BLaER1 treated with 17β-estradiol and CSF1 and Interleukin-3, amounts not matched to agents 10 nM and 100 nM (cell line): ENCODE measurements around the gene PKDCC.

Source experiments
- H3K27ac ChIP-seq, 11 experiments: shearing (Covaris generic); formaldehyde crosslinking; 2 replicates each; pipeline ENCODE4 v1.8.1; 2022
- H3K27me3 ChIP-seq, 11 experiments: shearing (Covaris generic); formaldehyde crosslinking; 2 replicates each; pipeline ENCODE4 v1.8.1; 2022
- H3K36me3 ChIP-seq, 11 experiments: shearing (Covaris generic); formaldehyde crosslinking; 2 replicates each; pipeline ENCODE4 v1.8.1; 2022
- H3K4me1 ChIP-seq, 10 experiments: shearing (Covaris generic); formaldehyde crosslinking; 2 replicates each; pipeline ENCODE4 v1.8.1; 2022
- H3K4me2 ChIP-seq, 11 experiments: shearing (Covaris generic); formaldehyde crosslinking; 2 replicates each; pipeline ENCODE4 v1.8.1; 2022
- H3K4me3 ChIP-seq, 10 experiments: shearing (Covaris generic); formaldehyde crosslinking; 2 replicates each; pipeline ENCODE4 v1.8.1; 2022
- H3K9ac ChIP-seq, 11 experiments: shearing (Covaris generic); formaldehyde crosslinking; 2 replicates each; pipeline ENCODE4 v1.8.1; 2022
- H3K9me3 ChIP-seq, 11 experiments: shearing (Covaris generic); formaldehyde crosslinking; replicated peaks in 1 of 11; 2 replicates each; pipeline ENCODE4 v1.8.1; 2022
- H4K20me1 ChIP-seq, 11 experiments: shearing (Covaris generic); formaldehyde crosslinking; 2 replicates each; pipeline ENCODE4 v1.8.1; 2022
- Cebpa-rat ChIP-seq, 11 experiments: shearing (Covaris generic); IDR thresholded peaks; 2 replicates each; pipeline ENCODE4 v1.8.1; 2022

The PKDCC gene

DNA sequence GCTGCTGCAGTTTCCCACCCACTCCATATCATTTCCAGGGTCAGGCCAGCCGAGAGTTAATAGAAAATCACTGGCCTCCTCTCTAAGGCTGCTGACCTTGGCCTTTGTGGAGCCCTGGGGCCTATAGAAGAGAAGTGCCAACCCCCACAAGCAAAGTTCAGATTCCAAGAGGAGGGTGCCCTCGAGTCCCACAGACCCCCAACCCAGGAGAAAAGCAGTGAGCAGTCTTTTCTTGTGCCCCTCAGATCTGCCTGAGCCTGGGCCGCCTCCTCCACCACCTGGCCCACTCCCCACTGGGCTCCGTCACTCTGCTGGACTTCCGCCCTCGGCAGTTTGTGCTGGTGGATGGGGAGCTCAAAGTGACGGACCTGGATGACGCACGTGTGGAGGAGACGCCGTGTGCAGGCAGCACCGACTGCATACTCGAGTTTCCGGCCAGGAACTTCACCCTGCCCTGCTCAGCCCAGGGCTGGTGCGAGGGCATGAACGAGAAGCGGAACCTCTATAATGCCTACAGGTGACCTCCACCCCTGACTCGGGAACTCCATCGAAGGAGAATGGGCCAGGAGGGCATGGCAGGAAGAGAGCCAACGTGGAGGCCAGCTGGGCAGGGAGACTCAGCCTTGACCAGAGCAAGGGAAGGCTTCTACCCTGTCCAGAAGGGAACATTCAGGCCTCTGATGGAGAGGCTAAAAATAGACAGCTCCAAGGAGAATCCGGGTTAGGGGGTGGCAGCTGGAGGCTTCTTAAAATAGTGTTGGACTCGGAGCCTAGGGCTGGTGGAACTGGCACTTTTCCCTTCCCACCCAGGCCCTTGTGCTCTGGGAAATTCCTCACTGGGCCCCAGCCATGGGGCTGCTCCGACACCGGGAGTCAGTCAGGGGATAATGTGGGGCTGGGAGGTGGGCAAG is 6.2 kb downstream of the PKDCC start:
- peak overlapping the region in 6 of 11 experiments; percentile 5 to 98 (median 54); a peak in 6 of 22 replicates for H3K4me2 ChIP-seq
- peaks cover 0 to 93% (median 68%) of the 10 kb centered on the region in 11 experiments; a peak in 19 of 22 replicates for H3K36me3 ChIP-seq
- no peak overlapping the region for H3K4me3 ChIP-seq
- H3K4me1 ChIP-seq = peaks cover 25 to 100% (median 96%) of the 10 kb centered on the region in 10 experiments
- TF ChIP-seq Cebpa-rat (IDR thresholded peaks at IDR 0.05) = no peak
- H3K27me3 ChIP-seq = peaks cover 0 to under 1% (median 0%) of the 10 kb centered on the region in 11 experiments; a peak in 1 of 22 replicates
- peak overlapping the region in 2 of 11 experiments; percentile 17 to 18; a peak in 3 of 22 replicates for H3K27ac ChIP-seq
- H4K20me1 ChIP-seq = peaks cover 0 to 96% (median 3%) of the 10 kb centered on the region in 11 experiments; a peak in 11 of 22 replicates
- H3K9me3 ChIP-seq = no peaks in the 10 kb centered on the region
- H3K9ac ChIP-seq = peak overlapping the region in 5 of 11 experiments; percentile 4 to 35 (median 23); a peak in 5 of 22 replicates

DNA sequence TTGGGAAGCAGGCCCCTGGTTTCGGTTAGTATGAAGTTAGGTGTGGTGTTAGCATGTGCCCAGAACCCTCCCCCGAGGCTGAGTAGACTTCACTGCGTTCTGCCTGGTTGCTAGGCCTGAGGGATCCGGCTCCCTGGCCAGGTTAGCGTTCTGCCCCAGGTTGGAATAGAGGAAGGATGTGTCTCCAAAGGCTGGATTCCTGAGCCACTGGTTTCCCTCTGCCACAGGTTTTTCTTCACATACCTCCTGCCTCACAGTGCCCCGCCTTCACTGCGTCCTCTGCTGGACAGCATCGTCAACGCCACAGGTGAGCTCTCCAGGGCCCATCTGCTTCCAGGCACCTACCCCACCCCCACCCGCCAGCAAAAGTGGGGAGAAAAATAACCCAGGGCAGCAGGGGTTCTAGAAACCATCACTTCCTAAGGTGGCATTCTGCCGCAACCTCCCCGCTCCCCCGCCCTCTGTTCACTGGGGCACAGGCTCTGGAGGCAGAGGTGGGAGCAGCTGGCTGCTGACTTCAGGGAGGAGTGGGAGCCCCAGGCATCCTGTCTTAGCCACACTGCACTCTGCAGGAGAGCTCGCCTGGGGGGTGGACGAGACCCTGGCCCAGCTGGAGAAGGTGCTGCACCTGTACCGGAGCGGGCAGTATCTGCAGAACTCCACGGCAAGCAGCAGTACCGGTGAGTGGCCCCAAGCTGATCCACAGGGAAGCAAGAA is 7.1 kb downstream of the PKDCC start:
- Histone ChIP-seq H3K27ac (peak overlapping the region in 2 of 11 experiments; percentile 17 to 18; a peak in 3 of 22 replicates), H3K4me1 (peaks cover 25 to 100% (median 96%) of the 10 kb centered on the region in 10 experiments), H4K20me1 (peaks cover 0 to 96% (median 3%) of the 10 kb centered on the region in 11 experiments; a peak in 11 of 22 replicates), H3K27me3 (no peaks in the 10 kb centered on the region), H3K36me3 (peaks cover 0 to 91% (median 68%) of the 10 kb centered on the region in 11 experiments; a peak in 19 of 22 replicates), H3K9ac (peak overlapping the region in 4 of 11 experiments; percentile 19 to 35 (median 24); a peak in 5 of 22 replicates), H3K9me3 (no peaks in the 10 kb centered on the region), H3K4me2 (peak overlapping the region in 7 of 11 experiments; percentile 9 to 84 (median 22); a peak in 10 of 22 replicates), H3K4me3 (no peak overlapping the region)
- no peak for TF ChIP-seq Cebpa-rat (IDR thresholded peaks at IDR 0.05)

DNA sequence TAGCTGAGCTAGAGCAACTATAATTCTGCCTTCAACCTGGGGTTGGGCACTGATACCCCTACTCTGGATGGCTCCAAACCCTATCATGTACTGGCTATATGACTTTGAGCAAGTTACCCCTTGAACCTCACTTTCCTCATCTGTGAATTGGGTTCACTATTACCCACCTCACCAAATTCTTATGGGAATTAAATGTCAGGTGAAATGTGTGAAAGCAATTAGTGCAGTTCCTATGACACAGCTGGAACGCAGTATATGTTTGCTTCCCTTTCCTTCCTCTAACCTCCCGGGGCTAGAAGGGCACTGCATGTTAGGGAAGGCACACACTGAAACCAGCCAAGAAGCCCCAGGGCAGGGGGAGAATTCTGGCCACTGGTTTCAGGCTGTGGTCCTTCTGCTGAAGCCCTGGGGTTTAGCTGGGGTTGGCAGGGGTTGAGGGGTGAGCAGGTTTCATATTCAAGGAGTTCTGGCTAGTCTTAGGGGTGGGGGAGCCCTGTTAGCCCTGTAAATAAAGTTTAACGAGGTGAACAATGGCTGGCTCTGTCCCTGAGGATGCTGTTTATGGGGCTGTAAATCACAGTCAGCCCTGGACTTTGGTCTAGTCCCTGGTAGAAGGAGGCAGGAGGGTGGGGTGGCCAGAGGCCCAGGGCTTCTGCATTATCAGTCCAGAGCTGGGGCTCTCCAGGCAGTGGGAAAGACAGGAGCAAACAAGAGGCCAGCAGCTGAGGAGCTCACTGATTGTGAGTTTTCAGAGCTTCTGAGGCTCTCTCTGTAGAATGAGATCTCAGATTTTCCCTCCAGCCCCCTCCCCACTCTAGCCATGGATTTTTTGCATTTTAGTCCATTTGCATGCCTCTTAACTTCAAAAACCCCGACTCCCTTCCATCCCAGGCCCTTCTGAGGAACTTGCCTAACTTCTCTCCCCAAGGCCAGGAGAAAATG is 8.0 kb downstream of the PKDCC start:
- no peaks in the 10 kb centered on the region for H3K27me3 ChIP-seq
- H3K4me1 ChIP-seq = peaks cover 25 to 100% (median 96%) of the 10 kb centered on the region in 10 experiments
- H3K9ac ChIP-seq = peak overlapping the region in 3 of 11 experiments; percentile 2 to 29 (median 4); a peak in 2 of 22 replicates
- H3K9me3 ChIP-seq = no peaks in the 10 kb centered on the region
- no peak for TF ChIP-seq Cebpa-rat (IDR thresholded peaks at IDR 0.05)
- peaks cover 0 to 87% (median 3%) of the 10 kb centered on the region in 11 experiments; a peak in 11 of 22 replicates for H4K20me1 ChIP-seq
- H3K36me3 ChIP-seq = peaks cover 0 to 83% (median 68%) of the 10 kb centered on the region in 11 experiments; a peak in 19 of 22 replicates
- no peak overlapping the region for H3K4me3 ChIP-seq
- H3K4me2 ChIP-seq = peak overlapping the region in 10 of 11 experiments; percentile 0 to 84 (median 26); a peak in 13 of 22 replicates
- peak overlapping the region in 3 of 11 experiments; percentile 4 to 18 (median 17); a peak in 2 of 22 replicates for H3K27ac ChIP-seq

DNA sequence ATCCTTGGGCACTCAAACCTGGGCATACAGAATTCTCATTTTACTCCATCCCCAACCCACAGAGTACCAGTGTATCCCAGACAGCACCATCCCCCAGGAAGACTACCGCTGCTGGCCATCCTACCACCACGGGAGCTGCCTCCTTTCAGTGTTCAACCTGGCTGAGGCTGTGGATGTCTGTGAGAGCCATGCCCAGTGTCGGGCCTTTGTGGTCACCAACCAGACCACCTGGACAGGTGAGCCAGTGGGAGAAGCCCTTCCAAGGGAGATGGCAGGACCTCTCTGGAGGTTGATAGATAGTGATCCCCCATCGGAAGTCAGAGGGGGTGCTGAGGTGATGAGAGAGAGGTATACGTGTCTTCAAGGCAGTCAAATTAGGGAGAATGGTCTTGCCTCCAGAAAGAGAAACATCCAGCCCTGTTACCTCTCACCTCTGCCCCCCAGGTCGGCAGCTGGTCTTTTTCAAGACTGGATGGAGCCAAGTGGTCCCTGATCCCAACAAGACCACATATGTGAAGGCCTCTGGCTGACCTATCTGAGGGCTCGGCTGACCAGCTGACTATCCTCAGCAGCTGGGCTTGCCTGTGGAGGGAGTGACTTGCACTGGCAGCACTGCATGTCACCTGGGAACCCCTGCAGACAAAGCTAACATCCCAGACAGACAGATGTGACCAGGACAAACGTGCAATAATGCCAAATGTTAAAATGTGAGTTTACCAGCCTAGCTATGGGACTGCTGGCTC is 9.5 kb downstream of the PKDCC start:
- TF ChIP-seq Cebpa-rat (IDR thresholded peaks at IDR 0.05) = no peak
- Histone ChIP-seq H3K4me3 (no peak overlapping the region), H3K9ac (peak overlapping the region in 4 of 11 experiments; percentile 15 to 51 (median 16); a peak in 4 of 22 replicates), H3K27me3 (no peaks in the 10 kb centered on the region), H4K20me1 (peaks cover 0 to 72% (median 0%) of the 10 kb centered on the region in 11 experiments; a peak in 10 of 22 replicates), H3K36me3 (peaks cover 0 to 83% (median 62%) of the 10 kb centered on the region in 11 experiments; a peak in 19 of 22 replicates), H3K4me1 (peaks cover 29 to 94% (median 90%) of the 10 kb centered on the region in 10 experiments), H3K9me3 (no peaks in the 10 kb centered on the region), H3K27ac (0 out of 22 replicates have a peak overlapping the region, but pooled peaks of 3 of the 11 experiments have one; percentile 4 to 16 (median 7)), H3K4me2 (peak overlapping the region in 8 of 11 experiments; percentile 2 to 91 (median 40); a peak in 13 of 22 replicates)

DNA sequence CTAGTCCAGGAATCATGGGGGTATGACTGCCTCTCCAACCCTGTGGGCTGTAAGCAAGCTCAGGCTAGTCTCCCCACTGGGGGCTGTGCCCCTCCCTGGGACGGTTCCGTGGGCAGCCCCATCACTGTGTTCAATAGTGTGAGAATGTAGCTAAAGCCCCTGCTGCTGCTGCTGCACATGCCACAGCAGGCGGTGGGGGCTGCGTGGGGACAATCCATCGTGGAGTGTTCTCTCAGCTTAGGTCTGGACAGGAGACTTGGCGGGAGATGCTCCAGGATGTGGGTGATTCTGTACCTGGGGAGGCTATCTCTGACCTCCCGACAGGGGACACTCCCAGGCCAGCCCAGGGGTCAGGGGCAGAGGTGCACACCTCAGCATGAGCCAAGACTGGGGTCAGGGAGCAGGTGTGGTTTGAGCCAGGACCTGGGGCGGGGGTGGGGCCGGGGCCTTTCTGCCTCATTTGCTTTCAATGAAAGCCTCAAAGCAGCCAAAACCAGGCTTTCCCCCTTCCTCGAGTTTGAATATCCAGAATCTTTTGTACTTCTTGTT is 10.2 kb downstream of the PKDCC start:
- Histone ChIP-seq H3K9me3 (no peaks in the 10 kb centered on the region), H4K20me1 (peaks cover 0 to 66% (median 0%) of the 10 kb centered on the region in 11 experiments; a peak in 10 of 22 replicates), H3K4me3 (no peak overlapping the region), H3K9ac (peak overlapping the region in 3 of 11 experiments; percentile 15 to 51 (median 18); a peak in 3 of 22 replicates), H3K4me1 (peaks cover 29 to 89% (median 83%) of the 10 kb centered on the region in 10 experiments), H3K4me2 (peak overlapping the region in 8 of 11 experiments; percentile 2 to 91 (median 40); a peak in 12 of 22 replicates), H3K27ac (0 out of 22 replicates have a peak overlapping the region, but pooled peaks of 3 of the 11 experiments have one; percentile 7 to 70 (median 16)), H3K36me3 (peaks cover 0 to 77% (median 60%) of the 10 kb centered on the region in 11 experiments; a peak in 19 of 22 replicates), H3K27me3 (no peaks in the 10 kb centered on the region)
- no peak for TF ChIP-seq Cebpa-rat (IDR thresholded peaks at IDR 0.05)

DNA sequence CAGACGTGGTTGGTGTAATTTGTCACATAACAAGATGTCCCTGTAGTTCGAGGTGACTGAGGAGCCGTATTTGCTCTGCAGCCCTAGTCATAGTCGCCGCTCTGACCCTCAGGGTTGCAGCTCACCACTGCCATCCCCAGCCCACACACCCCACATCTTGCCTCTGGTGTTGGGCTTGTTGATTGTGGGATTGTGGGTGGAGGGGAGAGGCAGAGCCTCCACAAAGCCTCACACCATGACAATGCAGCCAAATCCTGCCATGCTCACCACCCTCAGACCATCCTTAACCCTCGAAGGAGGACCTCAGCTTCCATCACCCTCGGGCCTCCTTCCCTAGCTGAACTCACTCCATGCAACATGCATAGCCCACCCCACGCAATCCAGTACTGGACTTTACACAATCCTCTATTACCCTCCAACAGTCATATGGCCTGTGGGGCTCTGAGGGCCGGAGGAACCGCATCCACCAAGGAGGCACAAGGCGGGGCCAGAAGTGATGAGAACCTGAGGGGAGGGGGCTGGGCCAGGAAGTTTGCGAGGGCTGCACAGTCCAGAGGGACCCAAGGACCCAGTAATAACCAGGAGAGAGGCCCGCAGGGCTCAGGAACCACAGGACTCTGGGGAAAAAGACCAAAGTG is 11.6 kb downstream of the PKDCC start:
- Histone ChIP-seq H3K4me1 (peaks cover 29 to 75% (median 70%) of the 10 kb centered on the region in 10 experiments), H3K4me3 (peak overlapping the region in 6 of 10 experiments; percentile 5 to 44 (median 25); a peak in 9 of 20 replicates), H3K36me3 (peaks cover 0 to 63% (median 47%) of the 10 kb centered on the region in 11 experiments; a peak in 19 of 22 replicates), H3K4me2 (peak overlapping the region; percentile 72 to 91 (median 84)), H3K9ac (peak overlapping the region in 9 of 11 experiments; percentile 9 to 69 (median 54); a peak in 16 of 22 replicates), H3K27me3 (no peaks in the 10 kb centered on the region), H3K27ac (peak overlapping the region in 9 of 11 experiments; percentile 49 to 72 (median 65); a peak in 17 of 22 replicates), H4K20me1 (peaks cover 0 to 52% (median 0%) of the 10 kb centered on the region in 11 experiments; a peak in 8 of 22 replicates), H3K9me3 (no peaks in the 10 kb centered on the region)
- TF ChIP-seq Cebpa-rat (IDR thresholded peaks at IDR 0.05) = no peak
